A673 (cell line): ENCODE measurements around the gene COG8. TPM values are rescaled to one million over a fixed set of nuclear protein-coding genes. Genes with fewer than 3 reads are reported as not detected.

Experiments used
- BruUV-seq: library from RNA; stranded (reverse); fragments of 400-500 nt; replicated peaks from 2 replicates; lab custom pipeline; 2021; lab: Mats Ljungman, UMichigan
- CTCF ChIA-PET: fragments of 300-600 bp; sonication (Branson Sonifier 250); formaldehyde crosslinking; loops from one replicate; lab custom pipeline; 2022; ENCODE audit warnings: antibody characterized with exemption; lab: Charles Lee
- POLR2A ChIA-PET: fragments of 300-600 bp; sonication (Branson Sonifier 250); formaldehyde crosslinking; loops from one replicate; lab custom pipeline; 2022; ENCODE audit warnings: antibody characterized with exemption; ENCODE audit not compliant: low non-redundant PET; lab: Charles Lee
- DNase-seq: peaks from one replicate; pipeline ENCODE4 v3.0.0-alpha.2; 2015; ENCODE audit warnings: low spot score
- H3K27ac ChIP-seq: fragments of 200-600 bp; sonication (generic); 2 replicates; pipeline ENCODE4 v1.5.1; 2016; ENCODE audit warnings: mixed run types, low read depth, mild to moderate bottlenecking, mixed read lengths, antibody characterized with exemption, low read length; ENCODE audit not compliant: poor library complexity, severe bottlenecking
- H3K27me3 ChIP-seq: fragments of 200-600 bp; sonication (generic); replicated peaks from 2 replicates; pipeline ENCODE4 v1.6.1; 2017; ENCODE audit warnings: mixed run types, low read depth, mild to moderate bottlenecking, mixed read lengths, antibody characterized with exemption, low read length; ENCODE audit not compliant: insufficient read depth, poor library complexity
- H3K36me3 ChIP-seq: fragments of 200-600 bp; sonication (generic); 2 replicates; pipeline ENCODE4 v1.6.1; 2016; ENCODE audit warnings: mixed run types, mild to moderate bottlenecking, mixed read lengths, antibody characterized with exemption, low read length; ENCODE audit not compliant: insufficient read depth, poor library complexity, severe bottlenecking
- H3K4me1 ChIP-seq: fragments of 200-600 bp; sonication (generic); 2 replicates; pipeline ENCODE4 v1.6.1; 2017; ENCODE audit warnings: mixed run types, mild to moderate bottlenecking, mixed read lengths, antibody characterized with exemption, low read length; ENCODE audit not compliant: insufficient read depth, poor library complexity, severe bottlenecking
- H3K4me3 ChIP-seq: fragments of 200-600 bp; sonication (generic); 2 replicates; pipeline ENCODE4 v1.5.1; 2016; ENCODE audit warnings: low read depth, mixed run types, mild to moderate bottlenecking, mixed read lengths, low read length; ENCODE audit not compliant: poor library complexity, severe bottlenecking
- H3K9me3 ChIP-seq: fragments of 200-600 bp; sonication (generic); 2 replicates; pipeline ENCODE4 v1.6.1; 2016; ENCODE audit warnings: mixed run types, low read depth, mild to moderate bottlenecking, mixed read lengths, antibody characterized with exemption, low read length; ENCODE audit not compliant: poor library complexity, severe bottlenecking
- EZH2 ChIP-seq: fragments of 200-600 bp; sonication (generic); IDR thresholded peaks from 2 replicates; pipeline ENCODE4 v1.6.1; 2017; ENCODE audit warnings: borderline replicate concordance, low read depth, mild to moderate bottlenecking, mixed read lengths, antibody characterized with exemption, low read length; ENCODE audit not compliant: poor library complexity, severe bottlenecking
- intact Hi-C: fragments of 100-400 bp; cut with micrococcal nuclease; formaldehyde crosslinking; loops from one replicate; pipeline ENCODE4 v1.10.0; 2022; ENCODE audit not compliant: unreplicated experiment
- total RNA-seq: library from RNA; stranded (reverse); gene quantifications from 2 replicates; pipeline ENCODE4 v1.2.3, GENCODE V29; 2021
- TF ChIP-seq, protein P1 (sequence below): fragments of 300-800, 200-600 bp; sonication (generic); conservative IDR thresholded peaks from 2 replicates; pipeline ENCODE4 v1.5.1; 2017; ENCODE audit warnings: low read depth, mild to moderate bottlenecking, antibody characterized with exemption, low read length, moderate library complexity, mixed read lengths

COG8 gene
- total RNA-seq, 1 experiment from 2014 or later = 47.6 TPM

DNA sequence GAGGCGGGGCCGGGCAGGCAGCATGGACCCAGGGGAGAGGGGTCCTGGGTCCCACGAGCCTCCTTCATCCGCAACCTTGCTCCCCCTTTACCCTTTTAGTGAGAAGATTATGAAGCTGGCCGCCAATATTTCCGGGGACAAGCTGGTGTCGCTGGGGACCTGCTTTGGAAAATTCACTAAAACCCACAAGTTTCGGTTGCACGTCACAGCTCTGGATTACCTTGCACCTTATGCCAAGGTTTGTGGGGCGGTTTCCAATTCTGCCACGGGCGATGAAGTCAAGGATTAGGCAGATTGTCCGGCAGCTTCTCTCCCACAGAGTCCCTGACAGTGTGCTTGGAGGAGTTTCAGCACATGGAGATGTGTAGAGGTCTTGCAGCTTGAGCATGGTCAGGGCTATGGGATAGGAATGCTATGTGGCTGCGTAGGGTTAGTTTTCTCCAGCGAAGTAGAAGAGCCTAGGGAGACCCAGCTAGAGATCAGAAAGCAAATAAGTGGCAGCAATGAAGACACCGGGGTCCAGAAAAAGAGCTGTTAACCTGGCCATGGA is 806 bp upstream of the COG8 start:
- no peaks in the 10 kb centered on the region for H3K9me3 ChIP-seq
- no peak for DNase-seq
- no peaks in the 10 kb centered on the region for H3K27me3 ChIP-seq
- peak overlapping the region; percentile 89 for H3K27ac ChIP-seq
- peaks cover 5% of the 10 kb centered on the region for H3K4me1 ChIP-seq
- ChIA-PET POLR2A (no interaction called here), CTCF (no interaction called here)
- intact Hi-C loops = no loop called here
- H3K4me3 ChIP-seq = peak overlapping the region; percentile 91
- H3K36me3 ChIP-seq = peaks cover 52% of the 10 kb centered on the region
- TF ChIP-seq EZH2 = no peak
- TF ChIP-seq, protein P1, sequence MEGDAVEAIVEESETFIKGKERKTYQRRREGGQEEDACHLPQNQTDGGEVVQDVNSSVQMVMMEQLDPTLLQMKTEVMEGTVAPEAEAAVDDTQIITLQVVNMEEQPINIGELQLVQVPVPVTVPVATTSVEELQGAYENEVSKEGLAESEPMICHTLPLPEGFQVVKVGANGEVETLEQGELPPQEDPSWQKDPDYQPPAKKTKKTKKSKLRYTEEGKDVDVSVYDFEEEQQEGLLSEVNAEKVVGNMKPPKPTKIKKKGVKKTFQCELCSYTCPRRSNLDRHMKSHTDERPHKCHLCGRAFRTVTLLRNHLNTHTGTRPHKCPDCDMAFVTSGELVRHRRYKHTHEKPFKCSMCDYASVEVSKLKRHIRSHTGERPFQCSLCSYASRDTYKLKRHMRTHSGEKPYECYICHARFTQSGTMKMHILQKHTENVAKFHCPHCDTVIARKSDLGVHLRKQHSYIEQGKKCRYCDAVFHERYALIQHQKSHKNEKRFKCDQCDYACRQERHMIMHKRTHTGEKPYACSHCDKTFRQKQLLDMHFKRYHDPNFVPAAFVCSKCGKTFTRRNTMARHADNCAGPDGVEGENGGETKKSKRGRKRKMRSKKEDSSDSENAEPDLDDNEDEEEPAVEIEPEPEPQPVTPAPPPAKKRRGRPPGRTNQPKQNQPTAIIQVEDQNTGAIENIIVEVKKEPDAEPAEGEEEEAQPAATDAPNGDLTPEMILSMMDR = no peak
- TSS peak; percentile 71 for BruUV-seq

DNA sequence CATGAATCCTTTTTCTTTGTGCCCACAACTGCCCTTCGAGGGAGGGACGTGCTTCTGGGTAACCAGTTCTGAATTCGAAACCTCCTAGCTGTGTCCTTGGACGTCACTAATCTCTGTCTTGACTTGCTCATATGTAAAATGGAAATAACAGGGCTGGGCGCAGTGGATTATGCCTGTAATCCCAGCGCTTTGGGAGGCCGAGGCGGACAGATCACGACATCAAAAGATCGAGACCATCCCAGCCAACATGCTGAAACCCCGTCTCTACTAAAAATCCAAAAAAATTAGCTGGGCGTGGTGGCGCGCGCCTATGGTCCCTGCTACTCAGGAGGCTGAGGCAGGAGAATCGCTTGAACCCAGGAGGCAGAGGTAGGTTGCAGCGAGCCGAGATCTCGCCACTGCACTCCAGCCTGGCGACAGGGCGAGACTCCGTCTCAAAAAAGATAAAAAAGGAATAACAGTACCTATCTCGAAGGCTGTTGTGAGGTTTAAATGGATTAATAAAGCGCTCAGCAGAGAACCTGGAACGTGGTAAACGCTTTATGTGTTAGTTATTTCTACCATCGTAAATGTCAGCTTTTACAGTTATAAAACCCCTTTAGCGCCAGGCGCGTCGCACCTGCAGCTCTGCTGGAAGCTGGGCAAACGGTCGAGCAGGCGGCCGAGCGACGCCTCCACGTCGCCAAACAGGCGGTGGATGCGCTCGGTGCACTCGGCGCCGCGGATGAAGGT is 641 bp downstream of the COG8 start:
- TF ChIP-seq, protein P1 = no peak
- TF ChIP-seq EZH2 = no peak
- ChIA-PET CTCF (interaction anchor here (0.6 kb wide), 1 partner anchor 48 kb away, joined by 3 read pairs; no protein-coding TSS in a partner anchor), POLR2A (no interaction called here)
- DNase-seq = no peak
- Histone ChIP-seq H3K4me3 (peak overlapping the region; percentile 91), H3K4me1 (peaks cover 5% of the 10 kb centered on the region), H3K36me3 (peaks cover 59% of the 10 kb centered on the region), H3K27ac (peak overlapping the region; percentile 89), H3K9me3 (no peaks in the 10 kb centered on the region), H3K27me3 (no peaks in the 10 kb centered on the region)
- intact Hi-C loops = no loop called here
- TSS peak; percentile 70 for BruUV-seq

DNA sequence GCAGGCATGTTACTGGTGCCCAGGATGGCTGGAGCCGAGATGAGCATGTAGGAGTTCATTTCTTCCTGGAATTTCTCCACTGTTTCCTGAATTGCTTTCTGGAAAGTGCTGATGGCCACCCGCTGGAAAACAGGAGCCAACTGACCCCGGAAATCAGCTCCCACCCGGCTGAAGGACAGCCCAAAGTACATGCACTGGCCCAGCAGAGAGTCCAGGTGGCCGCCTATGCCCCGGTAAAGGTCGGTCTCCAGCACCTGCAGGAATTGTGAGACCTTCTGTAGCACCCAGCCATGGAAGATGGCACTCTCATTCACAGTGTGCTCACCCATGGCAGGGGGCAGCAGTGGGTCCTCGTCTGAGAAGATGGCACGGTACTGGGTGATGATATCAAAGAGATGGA is 4.7 kb downstream of the COG8 start:
- Histone ChIP-seq H3K4me3 (no peak overlapping the region), H3K36me3 (peaks cover 47% of the 10 kb centered on the region), H3K9me3 (no peaks in the 10 kb centered on the region), H3K4me1 (no peaks in the 10 kb centered on the region), H3K27me3 (no peaks in the 10 kb centered on the region), H3K27ac (no peak overlapping the region)
- BruUV-seq = no TSS peak
- ChIA-PET POLR2A (no interaction called here), CTCF (no interaction called here)
- intact Hi-C loops = no loop called here
- no peak for DNase-seq
- TF ChIP-seq, protein P1 = no peak
- TF ChIP-seq EZH2 = no peak
